ENCODE results near the gene PGBD5. TPM values are rescaled to one million over a fixed set of nuclear protein-coding genes. Genes with fewer than 3 reads are reported as not detected.
"Not testable (repeated sequence)": the region's sequence is repeated elsewhere in the genome, so short reads cannot be mapped to it uniquely, and the experiment has no call there.

PGBD5 gene, protein sequence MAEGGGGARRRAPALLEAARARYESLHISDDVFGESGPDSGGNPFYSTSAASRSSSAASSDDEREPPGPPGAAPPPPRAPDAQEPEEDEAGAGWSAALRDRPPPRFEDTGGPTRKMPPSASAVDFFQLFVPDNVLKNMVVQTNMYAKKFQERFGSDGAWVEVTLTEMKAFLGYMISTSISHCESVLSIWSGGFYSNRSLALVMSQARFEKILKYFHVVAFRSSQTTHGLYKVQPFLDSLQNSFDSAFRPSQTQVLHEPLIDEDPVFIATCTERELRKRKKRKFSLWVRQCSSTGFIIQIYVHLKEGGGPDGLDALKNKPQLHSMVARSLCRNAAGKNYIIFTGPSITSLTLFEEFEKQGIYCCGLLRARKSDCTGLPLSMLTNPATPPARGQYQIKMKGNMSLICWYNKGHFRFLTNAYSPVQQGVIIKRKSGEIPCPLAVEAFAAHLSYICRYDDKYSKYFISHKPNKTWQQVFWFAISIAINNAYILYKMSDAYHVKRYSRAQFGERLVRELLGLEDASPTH
- 10 to 100 TPM; 14.3 to 28.1 TPM for total RNA-seq
- polyA plus RNA-seq (ENCODE audit: insufficient read depth, low read depth, low replicate concordance) = 16.0 TPM
- long read RNA-seq, donor 1, full-length matches to known transcripts = 2 of 2 reads
- long read RNA-seq, donor 1, partial matches to known transcripts = 0 of 2 reads
- long read RNA-seq, donor 1, other reads (novel, unspliced or antisense) = 0 of 2 reads
- long read RNA-seq, donor 2, full-length matches to known transcripts = 2 of 2 reads
- long read RNA-seq, donor 2, partial matches to known transcripts = 0 of 2 reads
- long read RNA-seq, donor 2, other reads (novel, unspliced or antisense) = 0 of 2 reads

DNA sequence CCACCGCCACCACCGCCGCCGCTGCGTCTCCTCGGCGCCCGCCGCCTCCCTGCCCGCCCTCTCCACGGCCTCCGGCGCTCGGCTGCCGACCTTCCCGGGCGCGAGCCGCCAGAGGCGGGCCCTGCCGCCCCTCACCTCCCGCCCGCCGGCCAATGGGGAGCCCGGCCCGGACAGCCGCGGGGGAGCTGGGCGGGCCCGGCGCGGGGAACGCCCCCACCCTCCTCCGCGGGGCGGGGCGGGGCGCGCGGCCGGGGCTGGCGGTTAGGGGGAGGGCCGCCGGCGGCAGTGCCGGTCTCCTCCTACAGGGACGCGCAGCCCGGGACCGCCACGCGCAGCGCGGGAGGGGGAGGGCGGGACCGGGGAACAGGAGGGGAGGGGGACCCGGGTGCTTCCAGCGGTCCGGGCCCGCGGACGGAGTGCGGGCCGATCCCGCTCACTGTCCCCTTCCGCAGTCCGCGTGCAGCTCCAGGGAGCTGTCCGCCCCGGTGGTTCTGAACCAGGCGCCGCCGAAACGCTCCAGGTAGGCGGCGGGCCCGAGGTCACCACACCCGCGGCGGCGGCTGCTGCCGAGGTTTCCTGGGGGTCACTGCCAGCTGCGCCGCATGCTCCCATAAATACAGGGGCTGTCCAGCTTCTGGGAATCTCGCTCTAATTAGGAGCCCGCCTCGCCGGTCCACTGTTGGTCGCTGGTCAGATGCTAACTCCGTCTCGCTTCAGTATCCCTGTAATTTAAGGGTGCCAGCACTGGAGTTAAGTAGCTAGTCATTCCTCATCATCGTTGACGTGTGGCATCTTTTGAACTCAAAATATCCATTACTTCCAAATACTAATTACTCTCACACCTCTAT, at the start of gene PGBD5:
PGBD5 (minus strand) TSS at position 87 of the 848 bp plus-strand sequence. CDS start 404 bp downstream, outside the sequence.
- H3K27me3 ChIP-seq = no peaks in the 10 kb centered on the region
- H3K36me3 ChIP-seq (ENCODE audit: low read depth, missing control alignments) = no peaks in the 10 kb centered on the region
- 1% methylated on average over 11 to 53 of the region's 93 CpGs for WGBS, 2 donors
- peak within 1 kb of the TSS; percentile 40 to 54 for H3K4me3 ChIP-seq
- intact Hi-C loops (cut with DNase I; ENCODE audit: low total_unique reads) = no loop called here
- H3K9me3 ChIP-seq = no peaks in the 10 kb centered on the region
- peak; percentile 79 for DNase-seq
- H3K27ac ChIP-seq = no peak within 1 kb of the TSS
- TF ChIP-seq POLR2A (IDR thresholded peaks at IDR 0.05) = no peak
- TF ChIP-seq, protein P1, sequence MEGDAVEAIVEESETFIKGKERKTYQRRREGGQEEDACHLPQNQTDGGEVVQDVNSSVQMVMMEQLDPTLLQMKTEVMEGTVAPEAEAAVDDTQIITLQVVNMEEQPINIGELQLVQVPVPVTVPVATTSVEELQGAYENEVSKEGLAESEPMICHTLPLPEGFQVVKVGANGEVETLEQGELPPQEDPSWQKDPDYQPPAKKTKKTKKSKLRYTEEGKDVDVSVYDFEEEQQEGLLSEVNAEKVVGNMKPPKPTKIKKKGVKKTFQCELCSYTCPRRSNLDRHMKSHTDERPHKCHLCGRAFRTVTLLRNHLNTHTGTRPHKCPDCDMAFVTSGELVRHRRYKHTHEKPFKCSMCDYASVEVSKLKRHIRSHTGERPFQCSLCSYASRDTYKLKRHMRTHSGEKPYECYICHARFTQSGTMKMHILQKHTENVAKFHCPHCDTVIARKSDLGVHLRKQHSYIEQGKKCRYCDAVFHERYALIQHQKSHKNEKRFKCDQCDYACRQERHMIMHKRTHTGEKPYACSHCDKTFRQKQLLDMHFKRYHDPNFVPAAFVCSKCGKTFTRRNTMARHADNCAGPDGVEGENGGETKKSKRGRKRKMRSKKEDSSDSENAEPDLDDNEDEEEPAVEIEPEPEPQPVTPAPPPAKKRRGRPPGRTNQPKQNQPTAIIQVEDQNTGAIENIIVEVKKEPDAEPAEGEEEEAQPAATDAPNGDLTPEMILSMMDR (IDR thresholded peaks at IDR 0.05) = no peak
- H3K4me1 ChIP-seq = peaks cover 18% of the 10 kb centered on the region

DNA sequence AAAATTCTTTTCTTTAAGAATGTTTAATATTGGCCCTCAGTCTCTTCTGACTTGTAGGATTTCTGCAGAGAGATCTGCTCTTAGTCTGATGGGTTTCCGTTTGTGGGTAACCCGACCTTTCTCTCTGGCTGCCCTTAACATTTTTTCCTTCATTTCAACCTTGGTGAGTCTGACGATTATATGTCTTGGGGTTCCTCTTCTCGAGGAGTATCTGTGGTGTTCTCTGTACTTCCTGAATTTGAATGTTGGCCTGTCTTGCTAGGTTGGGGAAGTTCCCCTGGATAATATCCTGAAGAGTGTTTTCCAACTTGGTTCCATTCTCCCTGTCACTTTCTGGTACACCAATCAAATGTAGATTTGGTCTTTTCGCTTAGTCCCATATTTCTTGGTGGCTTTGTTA, 48.8 kb upstream of the PGBD5 start:
- DNase-seq; H3K9me3 ChIP-seq; H3K36me3 ChIP-seq (ENCODE audit: low read depth, missing control alignments); H3K27me3 ChIP-seq; H3K4me3 ChIP-seq; H3K27ac ChIP-seq; H3K4me1 ChIP-seq; intact Hi-C loops (cut with DNase I; ENCODE audit: low total_unique reads): not testable (repeated sequence)
- WGBS, 2 donors = 84 to 89% methylated on average over 5 of the region's 5 CpGs

DNA sequence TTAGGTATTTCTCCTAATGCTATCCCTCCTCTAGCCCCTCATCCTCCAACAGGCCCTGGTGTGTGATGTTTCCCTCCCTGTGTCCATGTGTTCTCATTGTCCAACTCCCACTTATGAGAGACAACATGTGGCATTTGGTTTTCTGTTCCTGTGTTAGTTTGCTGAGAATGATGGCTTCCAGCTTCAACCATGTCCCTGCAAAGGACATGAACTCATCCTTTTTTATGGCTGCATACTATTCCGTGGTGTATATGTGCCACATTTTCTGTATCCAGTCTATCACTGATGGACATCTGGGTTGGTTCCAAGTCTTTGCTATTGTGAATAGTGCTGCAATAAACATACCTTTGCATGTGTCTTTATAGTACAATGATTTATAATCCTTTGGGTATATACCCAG, 44.6 kb upstream of the PGBD5 start:
- H3K27ac ChIP-seq = not testable (repeated sequence)
- 88 to 90% methylated on average over 1 of the region's 1 CpG for WGBS, 2 donors

DNA sequence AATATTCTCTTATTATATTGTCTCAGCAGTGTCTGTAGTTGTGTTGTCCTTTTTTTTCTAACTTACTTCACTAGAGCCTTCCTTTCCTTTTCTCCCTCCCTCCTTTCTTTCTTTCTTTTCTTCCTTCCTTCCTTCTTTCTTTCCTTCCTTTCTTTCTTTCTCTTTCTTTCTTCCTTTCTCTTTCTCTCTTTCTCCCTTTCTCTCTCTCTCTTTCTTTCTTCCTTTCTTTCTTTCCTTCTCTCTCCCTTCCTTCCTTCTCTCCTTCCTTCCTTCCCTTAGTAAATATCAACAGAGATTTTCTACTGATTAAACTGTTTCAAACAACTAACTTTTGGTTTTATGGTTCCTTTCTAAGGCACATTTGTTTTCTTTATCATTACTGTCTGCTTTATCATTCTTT, 43.1 kb upstream of the PGBD5 start:
- H3K27ac ChIP-seq = no peak overlapping the region
- H3K9me3 ChIP-seq = no peaks in the 10 kb centered on the region
- no peaks in the 10 kb centered on the region for H3K27me3 ChIP-seq
- TF ChIP-seq, protein P1 (IDR thresholded peaks at IDR 0.05) = no peak
- TF ChIP-seq POLR2A (IDR thresholded peaks at IDR 0.05) = no peak
- H3K36me3 ChIP-seq (ENCODE audit: low read depth, missing control alignments) = no peaks in the 10 kb centered on the region
- DNase-seq = no peak
- H3K4me3 ChIP-seq = no peak overlapping the region
- H3K4me1 ChIP-seq = no peaks in the 10 kb centered on the region
- intact Hi-C loops (cut with DNase I; ENCODE audit: low total_unique reads) = no loop called here

More for the DNA sequence above, 44.6 kb upstream of the PGBD5 start:
- H3K4me1 ChIP-seq; intact Hi-C loops (cut with DNase I; ENCODE audit: low total_unique reads); H3K27me3 ChIP-seq; DNase-seq; H3K4me3 ChIP-seq; H3K36me3 ChIP-seq (ENCODE audit: low read depth, missing control alignments); H3K9me3 ChIP-seq: not testable (repeated sequence)

DNA sequence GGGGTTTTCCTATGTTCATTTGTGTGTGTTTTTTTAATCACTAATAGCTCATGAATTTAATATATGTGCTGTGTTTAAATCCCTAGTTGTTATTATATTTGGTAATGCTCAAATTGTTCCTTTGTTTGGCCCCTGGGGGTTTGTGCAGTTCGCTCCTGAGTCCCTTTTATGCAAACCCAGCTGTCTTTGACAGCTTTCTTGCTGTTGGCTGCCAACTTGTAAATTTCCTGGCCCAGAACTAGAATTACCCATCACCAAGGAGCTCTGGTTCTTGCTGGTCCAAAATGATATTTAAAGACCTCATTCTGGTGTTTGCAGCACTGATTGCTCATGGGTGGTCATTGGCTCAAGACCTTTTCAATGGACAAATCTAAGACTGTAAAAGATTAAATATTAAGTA, 39.6 kb upstream of the PGBD5 start:
- no peak for TF ChIP-seq POLR2A (IDR thresholded peaks at IDR 0.05)
- Histone ChIP-seq H3K9me3 (no peaks in the 10 kb centered on the region), H3K27ac (no peak overlapping the region), H3K4me3 (no peak overlapping the region), H3K36me3 (ENCODE audit: low read depth, missing control alignments) (no peaks in the 10 kb centered on the region), H3K4me1 (no peaks in the 10 kb centered on the region), H3K27me3 (no peaks in the 10 kb centered on the region)
- 41 to 66% methylated on average over 1 of the region's 1 CpG for WGBS, 2 donors
- no peak for DNase-seq
- intact Hi-C loops (cut with DNase I; ENCODE audit: low total_unique reads) = no loop called here

DNA sequence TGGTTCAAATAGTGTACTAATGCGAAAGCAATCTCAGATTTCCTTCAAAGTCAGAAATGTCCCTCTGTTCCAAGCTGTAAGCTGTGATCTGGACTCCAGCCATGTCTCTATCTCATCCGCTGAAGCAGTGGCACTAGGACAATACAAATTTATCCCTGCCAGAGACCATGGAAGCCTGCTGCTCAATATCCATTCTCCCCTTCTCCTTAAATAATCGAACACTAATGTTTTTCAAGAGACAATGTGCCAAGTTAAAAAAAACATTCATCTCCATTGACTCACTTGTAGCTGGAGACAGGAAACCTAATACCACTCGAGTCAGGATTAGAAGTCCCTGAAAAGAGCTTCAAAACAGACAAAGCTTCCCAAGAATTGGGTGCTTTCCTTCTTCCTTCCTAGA, 38.5 kb upstream of the PGBD5 start:
- H3K27me3 ChIP-seq = no peaks in the 10 kb centered on the region
- no peaks in the 10 kb centered on the region for H3K9me3 ChIP-seq
- peak; percentile 19 for DNase-seq
- no peaks in the 10 kb centered on the region for H3K36me3 ChIP-seq (ENCODE audit: low read depth, missing control alignments)
- no peak for TF ChIP-seq POLR2A (IDR thresholded peaks at IDR 0.05)
- TF ChIP-seq, protein P1 (IDR thresholded peaks at IDR 0.05) = no peak
- 42 to 45% methylated on average over 4 of the region's 4 CpGs for WGBS, 2 donors
- intact Hi-C loops (cut with DNase I; ENCODE audit: low total_unique reads) = no loop called here
- no peaks in the 10 kb centered on the region for H3K4me1 ChIP-seq
- H3K4me3 ChIP-seq = no peak overlapping the region
- H3K27ac ChIP-seq = no peak overlapping the region
